ENCODE measurements around the gene MRPL11. TPM values are rescaled to one million over a fixed set of nuclear protein-coding genes. Genes with fewer than 3 reads are reported as not detected.
A peak's percentile ranks its signal among the peaks of the same experiment; 100 is the strongest.
"Not testable (repeated sequence)": the region's sequence is repeated elsewhere in the genome, so short reads cannot be mapped to it uniquely, and the experiment has no call there.

MRPL11 gene
- total and polyA plus RNA-seq, 9 donors, result 49.6 to 62.4 (median 55.8) TPM

DNA sequence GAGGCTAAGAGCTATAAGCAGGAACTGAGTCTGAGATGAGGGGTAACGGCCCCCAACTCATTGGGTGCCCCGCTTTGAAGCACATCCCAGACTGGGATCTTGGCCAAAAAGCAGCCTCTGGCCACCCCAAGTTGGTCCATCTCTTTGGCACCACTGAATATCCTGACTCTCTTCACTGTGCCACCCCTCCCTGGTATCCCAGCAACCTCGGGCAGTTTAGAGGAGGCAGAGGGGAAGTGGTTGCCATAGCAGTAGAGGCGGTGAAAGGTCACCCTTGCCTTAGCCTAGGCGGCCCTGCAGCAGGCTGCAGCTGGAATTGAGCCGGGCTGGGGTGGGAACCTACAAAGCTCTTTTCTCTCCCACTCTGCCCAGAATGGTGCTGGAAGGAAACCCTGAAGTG, 29.1 kb upstream of the MRPL11 start:
- Histone ChIP-seq H3K36me3 (ENCODE audit: control insufficient read depth, insufficient read depth, low read length) (peaks cover 19% of the 10 kb centered on the region), H3K27me3 (ENCODE audit: control insufficient read depth, insufficient read depth, low read length) (no peaks in the 10 kb centered on the region), H3K27ac (ENCODE audit: low read length) (no peak overlapping the region), H3K9me3 (replicated peaks; ENCODE audit: control insufficient read depth, low read depth, low read length) (no peaks in the 10 kb centered on the region), H3K4me1 (ENCODE audit: control insufficient read depth, insufficient read depth, low read length) (peaks cover 26% of the 10 kb centered on the region), H3K4me3 (ENCODE audit: low read length) (peak overlapping the region; percentile 51)
- 40% methylated on average over 1 of the region's 6 CpGs for WGBS (ENCODE audit: insufficient coverage)
- DNase-seq, result peak; percentile 57

GRCh38 chr11:66467034-66467659, 28.5 kb upstream of the MRPL11 start:
- Histone ChIP-seq H3K36me3 (ENCODE audit: control insufficient read depth, insufficient read depth, low read length) (peaks cover 13% of the 10 kb centered on the region), H3K27me3 (ENCODE audit: control insufficient read depth, insufficient read depth, low read length) (no peaks in the 10 kb centered on the region), H3K9me3 (replicated peaks; ENCODE audit: control insufficient read depth, low read depth, low read length) (no peaks in the 10 kb centered on the region), H3K4me1 (ENCODE audit: control insufficient read depth, insufficient read depth, low read length) (peaks cover 26% of the 10 kb centered on the region), H3K4me3 (ENCODE audit: low read length) (peak overlapping the region; percentile 51), H3K27ac (ENCODE audit: low read length) (no peak overlapping the region)
- WGBS (ENCODE audit: insufficient coverage), result 2% methylated on average over 68 of the region's 72 CpGs
- DNase-seq, result peak; percentile 48

DNA sequence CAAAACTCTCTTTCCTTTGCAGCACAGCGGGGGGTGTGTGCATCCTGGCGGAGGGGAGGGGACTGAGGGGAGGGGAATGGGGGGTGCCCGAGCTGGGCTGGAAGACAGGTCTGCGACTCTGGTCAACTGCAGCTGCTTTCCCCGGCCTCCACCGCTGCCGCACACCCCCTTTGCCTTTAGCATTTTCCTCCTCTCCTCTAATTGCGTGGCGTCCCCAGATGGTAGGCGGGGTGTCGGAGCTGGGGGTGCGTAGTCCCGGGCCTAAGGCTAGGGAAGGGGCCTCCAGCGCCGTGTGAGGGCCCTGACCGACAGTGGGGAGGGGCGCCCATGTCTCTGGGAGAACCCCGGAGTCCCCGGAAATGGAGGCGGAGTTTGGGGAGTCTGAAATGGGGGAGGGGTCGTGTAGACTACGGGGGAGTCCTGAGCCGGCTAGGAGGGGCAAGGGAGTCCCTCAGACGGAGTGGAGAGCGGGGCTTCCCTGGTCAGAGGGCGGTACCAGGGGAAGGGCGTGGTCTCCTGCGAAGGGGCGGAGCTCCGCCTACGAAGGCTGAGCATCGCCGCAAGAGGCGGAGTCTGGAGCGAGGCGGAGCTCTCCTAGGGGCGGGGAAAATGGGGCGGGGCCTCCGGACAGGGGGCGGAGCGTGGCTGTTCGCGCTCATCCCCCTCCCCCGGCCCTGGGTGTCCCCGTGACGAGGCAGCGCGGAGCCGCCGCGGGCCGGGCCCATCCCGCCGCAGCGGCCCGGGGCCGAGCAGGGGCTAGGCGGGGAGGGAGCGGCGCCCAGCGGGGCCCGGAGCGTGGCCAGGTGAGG, 27.8 kb upstream of the MRPL11 start, which contains the start of gene PELI3:
Gene PELI3, plus strand, starts transcription at position 681 of the 809 bp plus-strand sequence. CDS start 1,224 bp downstream, outside the sequence.
- Histone ChIP-seq H3K27me3 (ENCODE audit: control insufficient read depth, insufficient read depth, low read length) (no peaks in the 10 kb centered on the region), H3K9me3 (replicated peaks; ENCODE audit: control insufficient read depth, low read depth, low read length) (peaks cover under 1% of the 10 kb centered on the region), H3K27ac (ENCODE audit: low read length) (peak within 1 kb of the TSS; percentile 92), H3K36me3 (ENCODE audit: control insufficient read depth, insufficient read depth, low read length) (peaks cover 8% of the 10 kb centered on the region), H3K4me1 (ENCODE audit: control insufficient read depth, insufficient read depth, low read length) (peaks cover 26% of the 10 kb centered on the region), H3K4me3 (ENCODE audit: low read length) (peak within 1 kb of the TSS; percentile 74)
- peak; percentile 97 for DNase-seq
- WGBS (ENCODE audit: insufficient coverage), result 0% methylated on average over 52 of the region's 63 CpGs

DNA sequence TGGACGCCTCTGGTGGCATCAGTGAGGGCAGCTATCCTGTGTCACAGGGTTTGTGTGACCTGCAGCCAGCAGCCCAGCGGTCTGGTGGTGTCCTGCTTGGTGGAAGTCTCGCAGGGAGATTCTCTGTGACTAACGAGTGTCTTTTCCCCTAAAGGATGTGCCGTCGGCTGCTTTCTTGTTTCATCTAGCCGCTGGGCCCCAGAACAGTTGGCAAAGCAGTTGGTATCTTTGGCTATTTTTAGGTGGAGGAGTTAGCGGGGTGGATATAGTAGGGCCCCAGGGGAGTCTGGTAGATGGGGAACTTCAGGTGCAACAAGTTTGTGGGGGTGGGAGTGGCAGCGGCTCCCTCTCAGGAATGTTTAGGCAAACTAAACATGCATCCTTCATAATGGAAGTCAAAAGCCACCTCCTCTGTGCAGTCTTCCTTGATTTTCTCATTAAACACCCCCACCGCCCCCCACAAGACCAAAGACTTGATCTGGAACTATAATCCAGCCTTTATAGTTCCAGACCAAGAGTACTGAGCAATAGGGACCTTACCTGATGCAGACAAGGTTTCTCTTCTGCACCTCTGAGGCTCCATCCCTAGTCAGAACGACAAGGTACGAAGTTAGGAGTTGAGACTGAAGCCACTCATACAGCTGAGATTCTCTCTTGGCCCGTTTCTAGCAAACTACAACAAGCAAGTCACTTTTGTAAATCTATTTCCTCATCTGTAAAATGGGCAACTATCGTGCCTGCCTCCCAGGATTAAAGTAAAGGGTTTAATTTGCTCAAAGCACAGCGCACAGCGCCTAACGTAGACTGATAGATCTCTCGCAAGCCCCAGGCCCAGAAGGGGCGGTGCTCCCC, 27.0 kb upstream of the MRPL11 start:
- Histone ChIP-seq H3K27ac (ENCODE audit: low read length) (peak overlapping the region; percentile 92), H3K4me1 (ENCODE audit: control insufficient read depth, insufficient read depth, low read length) (peaks cover 26% of the 10 kb centered on the region), H3K4me3 (ENCODE audit: low read length) (peak overlapping the region; percentile 74), H3K9me3 (replicated peaks; ENCODE audit: control insufficient read depth, low read depth, low read length) (peaks cover 3% of the 10 kb centered on the region), H3K36me3 (ENCODE audit: control insufficient read depth, insufficient read depth, low read length) (peaks cover 4% of the 10 kb centered on the region), H3K27me3 (ENCODE audit: control insufficient read depth, insufficient read depth, low read length) (no peaks in the 10 kb centered on the region)
- 32% methylated on average over 12 of the region's 19 CpGs for WGBS (ENCODE audit: insufficient coverage)
- DNase-seq, result peak; percentile 63

- WGBS (ENCODE audit: insufficient coverage), result 67% methylated on average over 1 of the region's 1 CpG
Observed at GRCh38 chr11:66464916-66465315, 26.3 kb upstream of the MRPL11 start.

GRCh38 chr11:66464116-66464515, 25.5 kb upstream of the MRPL11 start:
- H3K27me3 ChIP-seq (ENCODE audit: control insufficient read depth, insufficient read depth, low read length); DNase-seq; H3K27ac ChIP-seq (ENCODE audit: low read length); H3K4me3 ChIP-seq (ENCODE audit: low read length); H3K36me3 ChIP-seq (ENCODE audit: control insufficient read depth, insufficient read depth, low read length); H3K9me3 ChIP-seq (replicated peaks; ENCODE audit: control insufficient read depth, low read depth, low read length): not testable (repeated sequence)
- H3K4me1 ChIP-seq (ENCODE audit: control insufficient read depth, insufficient read depth, low read length), result peaks cover 26% of the 10 kb centered on the region
- WGBS (ENCODE audit: insufficient coverage), result no CpG with 5 or more reads among the region's 5 CpGs

More at GRCh38 chr11:66464916-66465315, 26.3 kb upstream of the MRPL11 start:
- H3K4me1 ChIP-seq (ENCODE audit: control insufficient read depth, insufficient read depth, low read length), result peaks cover 26% of the 10 kb centered on the region
- H3K27me3 ChIP-seq (ENCODE audit: control insufficient read depth, insufficient read depth, low read length), result no peaks in the 10 kb centered on the region
- peaks cover 3% of the 10 kb centered on the region for H3K9me3 ChIP-seq (replicated peaks; ENCODE audit: control insufficient read depth, low read depth, low read length)
- DNase-seq, result no peak
- peaks cover 4% of the 10 kb centered on the region for H3K36me3 ChIP-seq (ENCODE audit: control insufficient read depth, insufficient read depth, low read length)
- H3K27ac ChIP-seq (ENCODE audit: low read length), result peak overlapping the region; percentile 56
- no peak overlapping the region for H3K4me3 ChIP-seq (ENCODE audit: low read length)

DNA sequence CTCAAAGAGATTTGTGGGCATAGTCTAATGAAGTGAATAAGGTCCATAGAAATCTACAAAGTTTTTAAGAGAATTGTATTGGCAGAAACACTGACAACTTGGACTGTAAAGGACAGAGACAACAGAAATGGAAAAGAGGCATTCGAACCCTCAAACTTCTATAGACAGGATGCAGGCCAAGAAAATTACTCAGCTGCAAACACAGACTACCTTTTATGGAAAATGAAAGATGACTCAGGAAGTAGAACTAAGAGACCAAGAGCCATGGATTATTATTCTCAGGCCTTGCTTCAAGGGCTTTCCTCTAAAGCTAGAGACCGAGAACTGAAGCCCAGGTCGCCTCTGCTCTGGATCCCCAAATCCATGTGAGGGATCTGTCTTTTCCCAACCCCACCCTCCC, 24.3 kb upstream of the MRPL11 start:
- Histone ChIP-seq H3K4me1 (ENCODE audit: control insufficient read depth, insufficient read depth, low read length) (peaks cover 24% of the 10 kb centered on the region), H3K27me3 (ENCODE audit: control insufficient read depth, insufficient read depth, low read length) (no peaks in the 10 kb centered on the region), H3K36me3 (ENCODE audit: control insufficient read depth, insufficient read depth, low read length) (no peaks in the 10 kb centered on the region), H3K4me3 (ENCODE audit: low read length) (no peak overlapping the region), H3K27ac (ENCODE audit: low read length) (no peak overlapping the region), H3K9me3 (replicated peaks; ENCODE audit: control insufficient read depth, low read depth, low read length) (peaks cover 3% of the 10 kb centered on the region)
- no CpG with 5 or more reads among the region's 3 CpGs for WGBS (ENCODE audit: insufficient coverage)
- DNase-seq, result no peak

DNA sequence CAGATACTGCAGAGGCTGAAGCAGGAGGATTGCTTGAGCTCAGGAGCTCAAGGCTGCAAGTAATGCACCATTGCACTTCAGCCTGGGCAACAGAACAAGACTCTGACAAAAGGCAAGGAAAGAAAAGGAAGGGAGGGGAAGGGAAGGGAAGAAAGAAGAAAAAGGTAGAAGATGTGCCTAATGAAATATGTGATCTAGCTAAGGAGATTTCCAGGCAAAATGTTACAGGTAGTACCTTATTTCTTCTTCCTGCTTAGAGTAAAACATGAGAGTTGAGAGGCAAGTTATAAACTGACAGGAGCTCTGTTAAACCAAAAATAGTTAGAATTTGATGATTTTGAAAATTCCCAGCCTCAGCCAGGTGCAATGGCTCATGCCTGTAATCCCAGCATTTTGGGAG, 23.4 kb upstream of the MRPL11 start:
- Histone ChIP-seq H3K36me3 (ENCODE audit: control insufficient read depth, insufficient read depth, low read length) (no peaks in the 10 kb centered on the region), H3K4me3 (ENCODE audit: low read length) (no peak overlapping the region), H3K4me1 (ENCODE audit: control insufficient read depth, insufficient read depth, low read length) (peaks cover 17% of the 10 kb centered on the region), H3K27ac (ENCODE audit: low read length) (no peak overlapping the region), H3K27me3 (ENCODE audit: control insufficient read depth, insufficient read depth, low read length) (no peaks in the 10 kb centered on the region), H3K9me3 (replicated peaks; ENCODE audit: control insufficient read depth, low read depth, low read length) (peaks cover 3% of the 10 kb centered on the region)
- no peak for DNase-seq

- no CpG with 5 or more reads among the region's 5 CpGs for whole genome bisulfite sequencing (ENCODE audit: insufficient coverage)
- no peak overlapping the region for H3K4me3 ChIP-seq (ENCODE audit: low read length)
- no peak overlapping the region for H3K27ac ChIP-seq (ENCODE audit: low read length)
- no peaks in the 10 kb centered on the region for H3K36me3 ChIP-seq (ENCODE audit: control insufficient read depth, insufficient read depth, low read length)
- H3K27me3 ChIP-seq (ENCODE audit: control insufficient read depth, insufficient read depth, low read length), result peaks cover 3% of the 10 kb centered on the region
- peaks cover 3% of the 10 kb centered on the region for H3K9me3 ChIP-seq (replicated peaks; ENCODE audit: control insufficient read depth, low read depth, low read length)
- H3K4me1 ChIP-seq (ENCODE audit: control insufficient read depth, insufficient read depth, low read length), result no peaks in the 10 kb centered on the region
- no peak for DNase-seq
Observed at GRCh38 chr11:66459138-66459778, 20.6 kb upstream of the MRPL11 start.

Data from muscle of leg (tissue), 11 donors.